Immature natural killer cell (primary cell): ENCODE measurements around the gene TNFAIP3. TPM values are rescaled to one million over a fixed set of nuclear protein-coding genes. Genes with fewer than 3 reads are reported as not detected.

ENCODE experiments used
- DNase-seq, 3 donors: peaks; one replicate each; pipeline ENCODE4 v3.0.0; 2022; ENCODE audit warnings: mixed read lengths in 1 of 3
- H3K27ac Mint-ChIP-seq, 6 donors: one replicate each; pipeline ENCODE4 v1.8.0; 2020; ENCODE audit warnings: mixed read lengths in 6 of 6, mild to moderate bottlenecking in 5 of 6, inconsistent platforms in 4 of 6, moderate library complexity in 3 of 6
- H3K27me3 Mint-ChIP-seq, 3 donors: one replicate each; pipeline ENCODE4 v1.8.0; 2020 to 2021; ENCODE audit warnings: low read depth in 3 of 3, mild to moderate bottlenecking in 3 of 3, mixed read lengths in 3 of 3, moderate library complexity in 3 of 3, inconsistent platforms in 1 of 3
- H3K36me3 Mint-ChIP-seq, 3 donors: one replicate each; pipeline ENCODE4 v1.8.0; 2020; ENCODE audit warnings: mixed read lengths in 3 of 3, inconsistent platforms in 2 of 3, mild to moderate bottlenecking in 2 of 3
- H3K4me1 Mint-ChIP-seq, 2 donors: one replicate each; pipeline ENCODE4 v1.8.0; 2020; ENCODE audit warnings: inconsistent platforms in 2 of 2, mild to moderate bottlenecking in 2 of 2, mixed read lengths in 2 of 2, moderate library complexity in 1 of 2
- H3K4me3 Mint-ChIP-seq, 5 donors: one replicate each; pipeline ENCODE4 v1.8.0; 2020; ENCODE audit warnings: mild to moderate bottlenecking in 5 of 5, mixed read lengths in 5 of 5, inconsistent platforms in 3 of 5, moderate library complexity in 3 of 5
- H3K9me3 Mint-ChIP-seq, 6 donors: one replicate each; pipeline ENCODE4 v1.8.0; 2020; ENCODE audit warnings: mild to moderate bottlenecking in 6 of 6, mixed read lengths in 6 of 6, inconsistent platforms in 4 of 6, moderate library complexity in 3 of 6
- polyA plus RNA-seq, 3 donors: library from polyadenylated mRNA; unstranded; fragments of 300-500 nt; fragmentation: Illumina TruSeq; gene quantifications; one replicate each; pipeline ENCODE4 v1.2.3, GENCODE V29; 2021

TNFAIP3 gene
- polyA plus RNA-seq, 3 donors from 2014 or later, result 55.8 to 118 (median 117) TPM

- Mint-ChIP-seq H3K36me3 (peaks cover 29 to 42% (median 33%) of the 10 kb centered on the region in 3 donors), H3K27ac (peak overlapping the region; percentile 70 to 98 (median 91)), H3K9me3 (peaks cover 0 to 2% (median 0%) of the 10 kb centered on the region in 6 donors), H3K27me3 (peaks cover 27 to 72% (median 56%) of the 10 kb centered on the region in 3 donors), H3K4me1 (peaks cover 68 to 76% of the 10 kb centered on the region in 2 donors), H3K4me3 (peak overlapping the region; percentile 88 to 97 (median 94))
- peak; percentile 7 to 35 (median 17) for DNase-seq
Observed at GRCh38 chr6:137871291-137871690, 4.2 kb downstream of the TNFAIP3 start.

GRCh38 chr6:137871831-137872454, 4.9 kb downstream of the TNFAIP3 start:
- peak in 2 of 3 donors; percentile 13 to 22 for DNase-seq
- H3K4me3 Mint-ChIP-seq, result peak overlapping the region; percentile 20 to 95 (median 94)
- peaks cover 63 to 71% of the 10 kb centered on the region in 2 donors for H3K4me1 Mint-ChIP-seq
- H3K36me3 Mint-ChIP-seq, result peaks cover 32 to 49% (median 38%) of the 10 kb centered on the region in 3 donors
- peaks cover 25 to 69% (median 56%) of the 10 kb centered on the region in 3 donors for H3K27me3 Mint-ChIP-seq
- peaks cover 0 to 2% (median 0%) of the 10 kb centered on the region in 6 donors for H3K9me3 Mint-ChIP-seq
- H3K27ac Mint-ChIP-seq, result peak overlapping the region in 4 of 6 donors; percentile 50 to 92 (median 76)

- H3K9me3 Mint-ChIP-seq, result no peaks in the 10 kb centered on the region
- peak; percentile 2 to 15 (median 10) for DNase-seq
Observed at GRCh38 chr6:137872581-137873115, 5.6 kb downstream of the TNFAIP3 start.

GRCh38 chr6:137873273-137873762, 6.3 kb downstream of the TNFAIP3 start:
- DNase-seq, result peak; percentile 42 to 55 (median 42)
- peak overlapping the region; percentile 25 to 95 (median 60) for H3K4me3 Mint-ChIP-seq
- peak overlapping the region; percentile 23 to 92 (median 65) for H3K27ac Mint-ChIP-seq
- H3K36me3 Mint-ChIP-seq, result peaks cover 46 to 62% (median 52%) of the 10 kb centered on the region in 3 donors
- H3K4me1 Mint-ChIP-seq, result peaks cover 61 to 71% of the 10 kb centered on the region in 2 donors
- H3K27me3 Mint-ChIP-seq, result peaks cover 17 to 68% (median 56%) of the 10 kb centered on the region in 3 donors
- no peaks in the 10 kb centered on the region for H3K9me3 Mint-ChIP-seq

More at GRCh38 chr6:137872581-137873115, 5.6 kb downstream of the TNFAIP3 start:
- peak overlapping the region; percentile 12 to 95 (median 88) for H3K4me3 Mint-ChIP-seq
- peaks cover 39 to 56% (median 45%) of the 10 kb centered on the region in 3 donors for H3K36me3 Mint-ChIP-seq
- peaks cover 63 to 71% of the 10 kb centered on the region in 2 donors for H3K4me1 Mint-ChIP-seq
- peak overlapping the region; percentile 1 to 92 (median 58) for H3K27ac Mint-ChIP-seq
- H3K27me3 Mint-ChIP-seq, result peaks cover 20 to 71% (median 56%) of the 10 kb centered on the region in 3 donors

- Mint-ChIP-seq H3K36me3 (peaks cover 48 to 73% (median 60%) of the 10 kb centered on the region in 3 donors), H3K4me3 (peak overlapping the region in 2 of 5 donors; percentile 5 to 6), H3K27me3 (peaks cover 21 to 70% (median 56%) of the 10 kb centered on the region in 3 donors), H3K27ac (peak overlapping the region in 2 of 6 donors; percentile 87 to 92), H3K9me3 (no peaks in the 10 kb centered on the region), H3K4me1 (peaks cover 50 to 70% of the 10 kb centered on the region in 2 donors)
- peak; percentile 7 to 22 (median 9) for DNase-seq
Observed at GRCh38 chr6:137874204-137875057, 7.4 kb downstream of the TNFAIP3 start.

GRCh38 chr6:137875058-137875520, 8.0 kb downstream of the TNFAIP3 start:
- peak; percentile 12 to 19 (median 15) for DNase-seq
- Mint-ChIP-seq H3K4me1 (peaks cover 44 to 67% of the 10 kb centered on the region in 2 donors), H3K27ac (peak overlapping the region in 2 of 6 donors; percentile 21 to 92), H3K9me3 (no peaks in the 10 kb centered on the region), H3K27me3 (peaks cover 24 to 68% (median 60%) of the 10 kb centered on the region in 3 donors), H3K4me3 (no peak overlapping the region), H3K36me3 (peaks cover 51 to 79% (median 62%) of the 10 kb centered on the region in 3 donors)

GRCh38 chr6:137875606-137876005, 8.5 kb downstream of the TNFAIP3 start:
- Mint-ChIP-seq H3K4me3 (no peak overlapping the region), H3K4me1 (peaks cover 38 to 67% of the 10 kb centered on the region in 2 donors)
- DNase-seq, result peak in 2 of 3 donors; percentile 3 to 7

GRCh38 chr6:137876547-137876946, 9.5 kb downstream of the TNFAIP3 start:
- no peak overlapping the region for H3K4me3 Mint-ChIP-seq
- DNase-seq, result peak in 1 of 3 donors; percentile 15
- no peaks in the 10 kb centered on the region for H3K9me3 Mint-ChIP-seq
- H3K27ac Mint-ChIP-seq, result peak overlapping the region in 2 of 6 donors; percentile 10 to 79
- peaks cover 29 to 61% of the 10 kb centered on the region in 2 donors for H3K4me1 Mint-ChIP-seq
- H3K36me3 Mint-ChIP-seq, result peaks cover 47 to 90% (median 57%) of the 10 kb centered on the region in 3 donors
- H3K27me3 Mint-ChIP-seq, result peaks cover 37 to 67% (median 59%) of the 10 kb centered on the region in 3 donors

More at GRCh38 chr6:137875606-137876005, 8.5 kb downstream of the TNFAIP3 start:
- Mint-ChIP-seq H3K27me3 (peaks cover 28 to 67% (median 58%) of the 10 kb centered on the region in 3 donors), H3K9me3 (no peaks in the 10 kb centered on the region), H3K36me3 (peaks cover 51 to 85% (median 62%) of the 10 kb centered on the region in 3 donors), H3K27ac (peak overlapping the region in 1 of 6 donors; percentile 59)

- Mint-ChIP-seq H3K27ac (peak overlapping the region in 3 of 6 donors; percentile 4 to 79 (median 68)), H3K4me3 (no peak overlapping the region), H3K4me1 (peaks cover 26 to 56% of the 10 kb centered on the region in 2 donors), H3K27me3 (peaks cover 40 to 71% (median 61%) of the 10 kb centered on the region in 3 donors), H3K36me3 (peaks cover 42 to 87% (median 51%) of the 10 kb centered on the region in 3 donors), H3K9me3 (no peaks in the 10 kb centered on the region)
- DNase-seq, result peak in 1 of 3 donors; percentile 3
Observed at GRCh38 chr6:137877113-137877512, 10.1 kb downstream of the TNFAIP3 start.

GRCh38 chr6:137877606-137878005, 10.5 kb downstream of the TNFAIP3 start:
- Mint-ChIP-seq H3K4me1 (peaks cover 25 to 56% of the 10 kb centered on the region in 2 donors), H3K27me3 (peaks cover 44 to 74% (median 65%) of the 10 kb centered on the region in 3 donors), H3K36me3 (peaks cover 42 to 88% (median 50%) of the 10 kb centered on the region in 3 donors), H3K9me3 (no peaks in the 10 kb centered on the region), H3K4me3 (no peak overlapping the region), H3K27ac (peak overlapping the region in 3 of 6 donors; percentile 35 to 79 (median 68))
- DNase-seq, result peak; percentile 6 to 16 (median 7)

- Mint-ChIP-seq H3K4me3 (no peak overlapping the region), H3K36me3 (peaks cover 42 to 88% (median 50%) of the 10 kb centered on the region in 3 donors), H3K27me3 (peaks cover 46 to 74% (median 67%) of the 10 kb centered on the region in 3 donors), H3K27ac (peak overlapping the region in 4 of 6 donors; percentile 34 to 79 (median 56)), H3K4me1 (peaks cover 23 to 56% of the 10 kb centered on the region in 2 donors), H3K9me3 (no peaks in the 10 kb centered on the region)
- peak in 1 of 3 donors; percentile 6 for DNase-seq
Observed at GRCh38 chr6:137878029-137878428, 11.0 kb downstream of the TNFAIP3 start.

GRCh38 chr6:137878486-137879285, 11.6 kb downstream of the TNFAIP3 start:
- peaks cover 21 to 56% of the 10 kb centered on the region in 2 donors for H3K4me1 Mint-ChIP-seq
- peak overlapping the region in 4 of 6 donors; percentile 34 to 79 (median 62) for H3K27ac Mint-ChIP-seq
- H3K27me3 Mint-ChIP-seq, result peaks cover 48 to 74% (median 72%) of the 10 kb centered on the region in 3 donors
- DNase-seq, result peak; percentile 16 to 35 (median 31)
- H3K9me3 Mint-ChIP-seq, result no peaks in the 10 kb centered on the region
- peak overlapping the region in 1 of 5 donors; percentile 27 for H3K4me3 Mint-ChIP-seq
- peaks cover 42 to 82% (median 53%) of the 10 kb centered on the region in 3 donors for H3K36me3 Mint-ChIP-seq
